ENCODE data around the gene MPPED2.

The MPPED2 gene

GRCh38 chr11:30499940-30500339, 86.2 kb downstream of the MPPED2 start:
- Mint-ChIP-seq H3K4me1 (no peaks in the 10 kb centered on the region), H3K4me3 (no peak overlapping the region), H3K27ac (no peak overlapping the region), H3K36me3 (no peaks in the 10 kb centered on the region), H3K27me3 (peaks cover 2% of the 10 kb centered on the region), H3K9me3 (no peaks in the 10 kb centered on the region)
- DNase-seq (ENCODE audit: low spot score in 2 of 2) (no peak), ATAC-seq (ENCODE audit: low read depth) (no peak)

GRCh38 chr11:30497600-30497999, 88.6 kb downstream of the MPPED2 start:
- Mint-ChIP-seq H3K4me3 (no peak overlapping the region), H3K4me1 (no peaks in the 10 kb centered on the region), H3K9me3 (no peaks in the 10 kb centered on the region), H3K27me3 (peaks cover 2% of the 10 kb centered on the region), H3K36me3 (no peaks in the 10 kb centered on the region), H3K27ac (no peak overlapping the region)
- DNase-seq (ENCODE audit: low spot score in 2 of 2) (no peak), ATAC-seq (ENCODE audit: low read depth) (no peak)

DNA sequence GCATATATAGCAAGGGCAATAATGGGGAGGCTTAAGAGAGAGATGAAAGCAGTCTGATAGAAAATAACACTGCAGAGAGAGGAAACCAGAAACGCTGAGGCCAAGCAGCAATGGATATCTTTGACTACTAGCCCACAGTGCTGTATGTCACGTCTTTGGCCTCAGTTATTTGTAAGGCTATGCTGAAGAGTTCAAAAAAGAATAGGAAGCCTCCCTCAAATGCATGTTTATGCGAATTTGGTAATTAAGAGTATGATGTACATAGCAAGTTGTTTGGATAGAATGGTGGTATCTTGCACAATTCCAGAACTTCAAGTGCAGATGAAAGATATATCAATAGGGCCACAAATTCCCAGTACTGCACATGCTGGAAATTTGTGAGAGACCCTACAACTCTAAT, 89.2 kb downstream of the MPPED2 start:
- H3K9me3 Mint-ChIP-seq, result no peaks in the 10 kb centered on the region
- no peaks in the 10 kb centered on the region for H3K4me1 Mint-ChIP-seq
- no peak overlapping the region for H3K4me3 Mint-ChIP-seq
- H3K36me3 Mint-ChIP-seq, result no peaks in the 10 kb centered on the region
- DNase-seq (ENCODE audit: low spot score in 2 of 2) (no peak), ATAC-seq (ENCODE audit: low read depth) (no peak)
- H3K27me3 Mint-ChIP-seq, result peaks cover 2% of the 10 kb centered on the region
- no peak overlapping the region for H3K27ac Mint-ChIP-seq

- Mint-ChIP-seq H3K4me1 (no peaks in the 10 kb centered on the region), H3K9me3 (no peaks in the 10 kb centered on the region), H3K4me3 (no peak overlapping the region), H3K36me3 (no peaks in the 10 kb centered on the region), H3K27me3 (peaks cover 2% of the 10 kb centered on the region), H3K27ac (no peak overlapping the region)
- ATAC-seq (ENCODE audit: low read depth) (no peak), DNase-seq (ENCODE audit: low spot score in 2 of 2) (no peak)
Observed at GRCh38 chr11:30495437-30495836, 90.7 kb downstream of the MPPED2 start.

DNA sequence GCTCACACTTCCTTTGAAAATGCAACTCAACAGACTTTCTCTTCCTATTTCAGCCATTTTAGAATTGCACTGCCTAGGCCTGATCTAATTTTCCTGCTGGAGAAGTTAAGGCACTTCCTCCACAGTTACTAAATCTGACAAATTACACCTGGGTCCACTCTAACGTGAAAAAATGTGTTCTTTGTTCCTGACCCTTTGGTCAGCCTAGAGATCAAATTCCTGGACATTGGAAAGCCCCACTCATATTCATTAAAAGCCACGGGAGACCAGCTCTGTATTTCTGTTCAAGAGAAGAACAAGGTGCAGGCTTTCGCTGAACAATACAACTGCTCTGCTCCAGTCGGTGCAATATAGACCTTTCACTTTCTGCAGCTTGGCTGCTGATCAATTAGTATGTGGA, 96.6 kb downstream of the MPPED2 start:
- Mint-ChIP-seq H3K4me1 (no peaks in the 10 kb centered on the region), H3K9me3 (no peaks in the 10 kb centered on the region), H3K4me3 (no peak overlapping the region), H3K27ac (no peak overlapping the region), H3K36me3 (no peaks in the 10 kb centered on the region), H3K27me3 (peaks cover 6% of the 10 kb centered on the region)
- ATAC-seq (ENCODE audit: low read depth), result no peak
- DNase-seq (ENCODE audit: low spot score in 2 of 2), result no peak

GRCh38 chr11:30489076-30489475, 97.1 kb downstream of the MPPED2 start:
- DNase-seq (ENCODE audit: low spot score in 2 of 2) (no peak), ATAC-seq (ENCODE audit: low read depth) (no peak)
- Mint-ChIP-seq H3K9me3 (no peaks in the 10 kb centered on the region), H3K4me3 (no peak overlapping the region), H3K36me3 (no peaks in the 10 kb centered on the region), H3K27ac (no peak overlapping the region), H3K4me1 (no peaks in the 10 kb centered on the region), H3K27me3 (peaks cover 6% of the 10 kb centered on the region)

DNA sequence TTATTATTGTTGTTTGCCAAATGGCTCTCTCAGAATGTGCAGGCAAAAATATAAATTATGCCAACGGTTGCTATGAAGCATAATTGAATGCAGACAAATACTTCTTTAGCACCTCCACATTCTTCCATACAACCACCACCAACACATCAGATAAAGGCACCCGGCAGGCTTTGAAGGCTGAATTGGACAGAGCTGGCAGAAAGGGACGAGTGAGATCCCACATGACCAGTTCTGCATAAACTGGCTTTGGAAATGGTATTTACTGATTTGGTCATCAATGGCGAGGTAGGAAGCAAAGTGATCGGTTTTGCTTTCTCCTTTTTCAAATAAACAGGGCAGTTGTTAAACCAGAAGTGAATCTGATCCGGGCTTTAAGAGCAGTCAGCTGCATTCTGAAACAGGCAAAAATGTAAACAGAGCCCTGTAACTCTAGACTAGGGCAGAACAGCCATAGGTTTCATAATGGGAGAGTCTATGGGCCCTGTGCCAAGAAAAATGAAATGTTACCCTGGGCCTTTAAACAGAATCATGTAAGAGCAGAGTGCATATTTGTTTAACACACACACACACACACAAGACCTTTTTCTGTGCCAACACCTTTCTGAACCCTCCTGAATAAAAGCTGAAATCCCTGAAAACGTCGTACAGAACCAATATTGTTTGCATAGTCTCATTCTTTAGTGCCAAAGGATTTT, 97.7 kb downstream of the MPPED2 start:
- H3K36me3 Mint-ChIP-seq, result no peaks in the 10 kb centered on the region
- no peak for DNase-seq (ENCODE audit: low spot score in 2 of 2)
- H3K9me3 Mint-ChIP-seq, result no peaks in the 10 kb centered on the region
- H3K4me3 Mint-ChIP-seq, result no peak overlapping the region
- ATAC-seq (ENCODE audit: low read depth), result no peak
- no peaks in the 10 kb centered on the region for H3K4me1 Mint-ChIP-seq
- H3K27ac Mint-ChIP-seq, result no peak overlapping the region
- peaks cover 6% of the 10 kb centered on the region for H3K27me3 Mint-ChIP-seq

- no peak overlapping the region for H3K27ac Mint-ChIP-seq
- peaks cover 6% of the 10 kb centered on the region for H3K27me3 Mint-ChIP-seq
- H3K36me3 Mint-ChIP-seq, result no peaks in the 10 kb centered on the region
- H3K4me3 Mint-ChIP-seq, result no peak overlapping the region
- DNase-seq (ENCODE audit: low spot score in 2 of 2) (no peak), ATAC-seq (ENCODE audit: low read depth) (no peak)
- no peaks in the 10 kb centered on the region for H3K9me3 Mint-ChIP-seq
- no peaks in the 10 kb centered on the region for H3K4me1 Mint-ChIP-seq
Observed at GRCh38 chr11:30487200-30487898, 98.8 kb downstream of the MPPED2 start.

- H3K27ac Mint-ChIP-seq, result no peak overlapping the region
- H3K27me3 Mint-ChIP-seq, result peaks cover 4% of the 10 kb centered on the region
- DNase-seq (ENCODE audit: low spot score in 2 of 2) (no peak), ATAC-seq (ENCODE audit: low read depth) (no peak)
- no peaks in the 10 kb centered on the region for H3K4me1 Mint-ChIP-seq
- H3K9me3 Mint-ChIP-seq, result no peaks in the 10 kb centered on the region
- no peak overlapping the region for H3K4me3 Mint-ChIP-seq
- H3K36me3 Mint-ChIP-seq, result no peaks in the 10 kb centered on the region
Observed at GRCh38 chr11:30485756-30486155, 100.4 kb downstream of the MPPED2 start.

- no peaks in the 10 kb centered on the region for H3K36me3 Mint-ChIP-seq
- H3K27me3 Mint-ChIP-seq, result peaks cover 4% of the 10 kb centered on the region
- H3K9me3 Mint-ChIP-seq, result no peaks in the 10 kb centered on the region
- no peak overlapping the region for H3K4me3 Mint-ChIP-seq
- H3K4me1 Mint-ChIP-seq, result no peaks in the 10 kb centered on the region
- DNase-seq (ENCODE audit: low spot score in 2 of 2) (no peak), ATAC-seq (ENCODE audit: low read depth) (no peak)
- H3K27ac Mint-ChIP-seq, result no peak overlapping the region
Observed at GRCh38 chr11:30485222-30485621, 100.9 kb downstream of the MPPED2 start.

- ATAC-seq (ENCODE audit: low read depth) (no peak), DNase-seq (ENCODE audit: low spot score in 2 of 2) (no peak)
- H3K4me1 Mint-ChIP-seq, result no peaks in the 10 kb centered on the region
- H3K27me3 Mint-ChIP-seq, result peaks cover 7% of the 10 kb centered on the region
- H3K36me3 Mint-ChIP-seq, result no peaks in the 10 kb centered on the region
- no peaks in the 10 kb centered on the region for H3K9me3 Mint-ChIP-seq
- no peak overlapping the region for H3K4me3 Mint-ChIP-seq
- no peak overlapping the region for H3K27ac Mint-ChIP-seq
Observed at GRCh38 chr11:30483056-30483455, 103.1 kb downstream of the MPPED2 start.

- no peaks in the 10 kb centered on the region for H3K4me1 Mint-ChIP-seq
- no peaks in the 10 kb centered on the region for H3K36me3 Mint-ChIP-seq
- no peak for ATAC-seq (ENCODE audit: low read depth)
- peaks cover 8% of the 10 kb centered on the region for H3K27me3 Mint-ChIP-seq
- H3K4me3 Mint-ChIP-seq, result no peak overlapping the region
- no peak overlapping the region for H3K27ac Mint-ChIP-seq
- no peaks in the 10 kb centered on the region for H3K9me3 Mint-ChIP-seq
- no peak for DNase-seq (ENCODE audit: low spot score in 2 of 2)
Observed at GRCh38 chr11:30481796-30482195, 104.4 kb downstream of the MPPED2 start.

DNA sequence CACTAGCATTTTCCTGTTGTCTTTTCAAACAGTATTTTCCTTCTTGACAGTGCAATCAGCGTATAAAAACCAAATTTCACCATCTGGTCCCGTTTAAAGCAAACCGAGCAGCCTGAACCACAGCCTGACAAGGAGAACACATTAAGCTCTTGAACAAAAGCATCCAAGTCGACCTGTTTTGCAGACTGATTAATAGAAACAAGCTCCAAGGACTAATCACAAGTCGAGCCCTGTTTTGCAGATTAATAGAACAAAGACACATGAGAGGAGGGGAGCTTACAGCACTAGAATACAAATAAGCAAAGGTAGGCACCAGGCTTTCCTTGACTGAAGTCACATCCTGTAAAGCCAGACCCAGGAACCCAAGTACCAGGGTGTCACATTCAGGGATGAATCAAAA, 104.8 kb downstream of the MPPED2 start:
- no peak for DNase-seq (ENCODE audit: low spot score in 2 of 2)
- H3K4me1 Mint-ChIP-seq, result no peaks in the 10 kb centered on the region

GRCh38 chr11:30479899-30480298, 106.3 kb downstream of the MPPED2 start:
- no peaks in the 10 kb centered on the region for H3K36me3 Mint-ChIP-seq
- H3K27ac Mint-ChIP-seq, result no peak overlapping the region
- peaks cover 5% of the 10 kb centered on the region for H3K27me3 Mint-ChIP-seq

More for the DNA sequence above, 104.8 kb downstream of the MPPED2 start:
- Mint-ChIP-seq H3K27me3 (peaks cover 5% of the 10 kb centered on the region), H3K4me3 (no peak overlapping the region), H3K36me3 (no peaks in the 10 kb centered on the region), H3K27ac (no peak overlapping the region), H3K9me3 (no peaks in the 10 kb centered on the region)
- ATAC-seq (ENCODE audit: low read depth), result no peak

GRCh38 chr11:30478923-30479322, 107.2 kb downstream of the MPPED2 start:
- no peaks in the 10 kb centered on the region for H3K4me1 Mint-ChIP-seq
- no peaks in the 10 kb centered on the region for H3K9me3 Mint-ChIP-seq
- DNase-seq (ENCODE audit: low spot score in 2 of 2) (no peak), ATAC-seq (ENCODE audit: low read depth) (no peak)
- H3K4me3 Mint-ChIP-seq, result no peak overlapping the region
- no peaks in the 10 kb centered on the region for H3K36me3 Mint-ChIP-seq
- peaks cover 5% of the 10 kb centered on the region for H3K27me3 Mint-ChIP-seq
- no peak overlapping the region for H3K27ac Mint-ChIP-seq

More at GRCh38 chr11:30479899-30480298, 106.3 kb downstream of the MPPED2 start:
- Mint-ChIP-seq H3K4me3 (no peak overlapping the region), H3K9me3 (no peaks in the 10 kb centered on the region), H3K4me1 (no peaks in the 10 kb centered on the region)
- ATAC-seq (ENCODE audit: low read depth) (no peak), DNase-seq (ENCODE audit: low spot score in 2 of 2) (no peak)
